ENCODE measurements around the gene GNAI3.

Gene GNAI3

GRCh38 chr1:109643385-109644230 is 95.2 kb downstream of the GNAI3 start:
- H3K4me3 ChIP-seq (replicated peaks; ENCODE audit: insufficient read depth, low read length): no peak overlapping the region
- TF ChIP-seq GABPA (IDR thresholded peaks at IDR 0.05; ENCODE audit: low read depth) (no peak), CTCF (IDR thresholded peaks at IDR 0.05; ENCODE audit: insufficient read depth, low read length) (peak; percentile 78)
- H3K27ac ChIP-seq (replicated peaks): no peak overlapping the region
- no peaks in the 10 kb centered on the region for H3K27me3 ChIP-seq (ENCODE audit: insufficient read depth, poor library complexity, severe bottlenecking)
- DNase-seq (ENCODE audit: low read depth in 1 of 2, low spot score in 1 of 2): peak in 1 of 2 experiments; percentile 83

DNA sequence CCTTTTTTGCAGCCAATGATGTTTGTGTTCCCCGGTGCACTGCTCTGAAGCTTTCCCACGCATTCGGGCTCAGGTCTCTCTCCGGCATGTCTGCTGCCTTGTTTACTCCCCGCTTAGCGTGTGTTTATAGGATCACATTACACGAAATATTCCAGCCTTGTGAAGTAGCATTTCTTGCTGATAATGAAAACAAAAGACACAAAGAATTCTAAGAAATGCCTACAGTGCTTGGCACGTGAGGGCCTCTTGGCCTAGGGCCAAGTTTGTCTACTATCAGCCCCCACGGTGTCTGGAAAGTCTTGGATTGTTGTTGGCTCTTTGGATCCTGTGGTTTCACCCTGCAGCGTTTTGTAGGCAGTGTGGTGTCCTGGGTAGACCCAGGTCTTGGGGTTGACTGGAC is 96.3 kb downstream of the GNAI3 start:
- Histone ChIP-seq H3K27ac (replicated peaks) (no peak overlapping the region), H3K27me3 (ENCODE audit: insufficient read depth, poor library complexity, severe bottlenecking) (no peaks in the 10 kb centered on the region), H3K4me3 (replicated peaks; ENCODE audit: insufficient read depth, low read length) (no peak overlapping the region)
- no peak for DNase-seq (ENCODE audit: low read depth in 1 of 2, low spot score in 1 of 2)
- TF ChIP-seq, protein P1, sequence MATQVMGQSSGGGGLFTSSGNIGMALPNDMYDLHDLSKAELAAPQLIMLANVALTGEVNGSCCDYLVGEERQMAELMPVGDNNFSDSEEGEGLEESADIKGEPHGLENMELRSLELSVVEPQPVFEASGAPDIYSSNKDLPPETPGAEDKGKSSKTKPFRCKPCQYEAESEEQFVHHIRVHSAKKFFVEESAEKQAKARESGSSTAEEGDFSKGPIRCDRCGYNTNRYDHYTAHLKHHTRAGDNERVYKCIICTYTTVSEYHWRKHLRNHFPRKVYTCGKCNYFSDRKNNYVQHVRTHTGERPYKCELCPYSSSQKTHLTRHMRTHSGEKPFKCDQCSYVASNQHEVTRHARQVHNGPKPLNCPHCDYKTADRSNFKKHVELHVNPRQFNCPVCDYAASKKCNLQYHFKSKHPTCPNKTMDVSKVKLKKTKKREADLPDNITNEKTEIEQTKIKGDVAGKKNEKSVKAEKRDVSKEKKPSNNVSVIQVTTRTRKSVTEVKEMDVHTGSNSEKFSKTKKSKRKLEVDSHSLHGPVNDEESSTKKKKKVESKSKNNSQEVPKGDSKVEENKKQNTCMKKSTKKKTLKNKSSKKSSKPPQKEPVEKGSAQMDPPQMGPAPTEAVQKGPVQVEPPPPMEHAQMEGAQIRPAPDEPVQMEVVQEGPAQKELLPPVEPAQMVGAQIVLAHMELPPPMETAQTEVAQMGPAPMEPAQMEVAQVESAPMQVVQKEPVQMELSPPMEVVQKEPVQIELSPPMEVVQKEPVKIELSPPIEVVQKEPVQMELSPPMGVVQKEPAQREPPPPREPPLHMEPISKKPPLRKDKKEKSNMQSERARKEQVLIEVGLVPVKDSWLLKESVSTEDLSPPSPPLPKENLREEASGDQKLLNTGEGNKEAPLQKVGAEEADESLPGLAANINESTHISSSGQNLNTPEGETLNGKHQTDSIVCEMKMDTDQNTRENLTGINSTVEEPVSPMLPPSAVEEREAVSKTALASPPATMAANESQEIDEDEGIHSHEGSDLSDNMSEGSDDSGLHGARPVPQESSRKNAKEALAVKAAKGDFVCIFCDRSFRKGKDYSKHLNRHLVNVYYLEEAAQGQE (IDR thresholded peaks at IDR 0.05; ENCODE audit: insufficient replicate concordance, low read depth): no peak
- TF ChIP-seq GABPA (IDR thresholded peaks at IDR 0.05; ENCODE audit: low read depth) (no peak), POLR2AphosphoS5 (IDR thresholded peaks at IDR 0.05; ENCODE audit: low read depth) (no peak), CTCF (IDR thresholded peaks at IDR 0.05; ENCODE audit: insufficient read depth, low read length) (no peak), SPI1 (IDR thresholded peaks at IDR 0.05; ENCODE audit: borderline replicate concordance, low read depth) (no peak)

- H3K27me3 ChIP-seq (ENCODE audit: insufficient read depth, poor library complexity, severe bottlenecking): no peaks in the 10 kb centered on the region
- no peak overlapping the region for H3K4me3 ChIP-seq (replicated peaks; ENCODE audit: insufficient read depth, low read length)
- no peak for DNase-seq (ENCODE audit: low read depth in 1 of 2, low spot score in 1 of 2)
- H3K27ac ChIP-seq (replicated peaks): no peak overlapping the region
- TF ChIP-seq GABPA (IDR thresholded peaks at IDR 0.05; ENCODE audit: low read depth): no peak
Measured at GRCh38 chr1:109649491-109649914, 101.1 kb downstream of the GNAI3 start.

DNA sequence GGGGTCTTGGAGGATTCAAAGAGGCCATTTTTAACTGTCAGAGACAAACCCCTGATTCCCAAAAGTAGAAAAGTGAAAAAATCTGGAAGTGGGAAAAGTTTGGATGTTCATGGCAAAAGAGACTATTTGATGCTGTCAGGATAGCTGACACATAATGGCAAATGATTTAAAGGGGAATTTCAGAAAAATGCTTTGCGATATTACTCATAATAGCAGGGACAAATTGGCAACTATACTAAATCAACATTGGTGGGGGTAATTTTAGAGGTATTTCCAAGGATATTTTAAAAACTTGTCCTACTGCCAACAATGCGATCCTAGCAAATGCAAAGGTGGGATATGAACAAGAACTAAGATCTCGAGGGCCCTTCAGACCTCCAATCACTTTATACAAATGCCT is 102.2 kb downstream of the GNAI3 start:
- TF ChIP-seq CTCF (IDR thresholded peaks at IDR 0.05; ENCODE audit: insufficient read depth, low read length) (no peak), SPI1 (IDR thresholded peaks at IDR 0.05; ENCODE audit: borderline replicate concordance, low read depth) (no peak), POLR2AphosphoS5 (IDR thresholded peaks at IDR 0.05; ENCODE audit: low read depth) (no peak), GABPA (IDR thresholded peaks at IDR 0.05; ENCODE audit: low read depth) (no peak)
- TF ChIP-seq, protein P1 (IDR thresholded peaks at IDR 0.05; ENCODE audit: insufficient replicate concordance, low read depth): no peak
- Histone ChIP-seq H3K27ac (replicated peaks) (no peak overlapping the region), H3K27me3 (ENCODE audit: insufficient read depth, poor library complexity, severe bottlenecking) (no peaks in the 10 kb centered on the region), H3K4me3 (replicated peaks; ENCODE audit: insufficient read depth, low read length) (no peak overlapping the region)
- DNase-seq (ENCODE audit: low read depth in 1 of 2, low spot score in 1 of 2): no peak

Data from HL-60 (cell line).